HG03039 (cell line): ENCODE data around the gene CLDN5.

Experiments used
- ATAC-seq: cut with Tn5 transposase; IDR thresholded peaks from one replicate; pipeline ENCODE4 v1.9.1; 2021; ENCODE audit warnings: mild to moderate bottlenecking, moderate library complexity; ENCODE audit not compliant: unreplicated experiment

The CLDN5 gene

DNA sequence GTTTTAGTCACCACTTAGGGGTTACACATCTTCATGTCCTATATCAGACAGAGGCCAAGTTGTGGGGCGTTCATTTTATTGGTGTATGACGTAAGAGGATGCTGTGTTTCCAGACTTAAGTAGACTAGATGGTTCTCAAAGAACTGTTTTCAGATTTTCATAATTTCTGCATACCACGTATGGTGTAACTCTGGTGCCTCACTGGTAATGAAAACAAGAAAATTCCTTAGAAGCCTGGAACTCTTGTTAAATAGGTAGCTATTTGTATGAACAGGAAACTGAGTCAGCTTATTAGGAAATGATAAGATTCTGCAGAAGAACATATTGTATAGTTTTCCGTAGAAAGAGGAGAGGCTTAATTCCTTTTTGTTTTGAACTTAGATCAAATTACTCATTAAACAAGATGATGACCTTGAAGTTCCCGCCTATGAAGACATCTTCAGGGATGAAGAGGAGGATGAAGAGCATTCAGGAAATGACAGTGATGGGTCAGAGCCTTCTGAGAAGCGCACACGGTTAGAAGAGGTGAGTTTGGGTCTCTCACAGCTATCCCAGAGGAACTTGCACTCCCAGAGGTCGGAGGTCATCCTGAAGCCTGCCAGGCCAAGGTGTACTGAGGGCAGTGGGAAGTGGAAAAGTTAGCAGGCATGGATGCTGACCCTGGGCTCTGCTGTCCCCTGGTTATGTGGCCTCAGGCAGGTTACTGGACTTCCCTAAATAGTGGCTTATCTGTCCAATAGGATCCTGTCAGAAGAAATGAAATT is 40.5 kb downstream of the CLDN5 start:
- no peak for ATAC-seq

DNA sequence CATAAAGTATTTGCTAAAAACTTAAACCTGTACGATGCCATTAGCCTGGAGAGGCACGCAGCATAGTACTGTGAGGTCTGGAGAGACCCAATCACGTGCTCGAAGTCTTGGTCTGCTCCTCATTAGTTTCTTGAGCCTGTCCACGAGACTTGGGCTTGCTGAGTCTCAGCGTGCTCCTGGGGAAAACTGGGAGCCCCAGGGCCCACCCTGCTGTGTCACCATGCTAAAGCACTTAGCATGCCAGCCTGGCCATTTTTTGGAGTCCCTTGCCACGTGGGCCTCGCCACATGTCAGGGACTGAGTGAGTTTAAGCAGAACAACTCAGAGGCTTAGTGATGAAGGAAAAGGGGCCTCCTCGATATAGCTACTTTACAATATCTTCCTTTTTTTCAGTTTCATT is 41.9 kb downstream of the CLDN5 start:
- ATAC-seq, result no peak

DNA sequence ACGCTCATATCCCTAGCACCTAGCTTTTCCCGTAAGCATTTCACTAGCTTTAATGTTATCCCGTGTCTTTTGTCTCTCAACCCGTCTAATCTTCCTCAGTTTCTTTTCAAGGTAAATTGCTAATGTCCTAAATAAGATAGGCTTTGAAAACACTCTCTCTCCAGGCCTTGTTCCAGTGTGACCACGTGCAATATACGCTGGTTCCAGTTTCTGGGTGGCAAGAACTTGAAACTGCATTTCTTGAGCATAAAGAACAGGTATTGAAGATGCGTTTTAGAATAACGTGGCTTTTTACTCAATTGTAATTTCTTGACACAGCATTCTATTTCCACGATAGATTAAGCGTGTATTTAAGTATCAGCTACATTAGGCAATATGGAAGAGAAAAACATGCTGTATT is 43.4 kb downstream of the CLDN5 start:
- no peak for ATAC-seq

DNA sequence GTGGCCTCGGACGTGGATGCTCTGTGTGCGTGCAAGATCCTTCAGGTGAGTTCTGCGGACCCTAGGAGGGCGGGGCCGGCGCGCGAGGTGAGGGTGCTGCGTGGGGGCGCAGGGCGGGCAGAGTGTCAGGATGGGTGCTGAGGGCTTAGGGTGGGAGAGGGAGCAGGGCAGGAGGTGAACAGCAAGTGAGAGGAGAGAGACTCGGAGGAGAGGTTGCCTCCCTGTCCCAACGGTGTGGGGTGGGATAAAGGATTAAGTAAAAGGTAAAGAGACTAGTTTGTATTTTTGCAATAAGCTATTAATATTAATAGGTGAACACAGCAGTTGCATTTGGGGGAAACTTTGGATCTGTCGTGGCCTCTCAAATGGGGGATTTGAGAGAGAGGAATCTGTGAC is 44.0 kb downstream of the CLDN5 start:
- no peak for ATAC-seq

DNA sequence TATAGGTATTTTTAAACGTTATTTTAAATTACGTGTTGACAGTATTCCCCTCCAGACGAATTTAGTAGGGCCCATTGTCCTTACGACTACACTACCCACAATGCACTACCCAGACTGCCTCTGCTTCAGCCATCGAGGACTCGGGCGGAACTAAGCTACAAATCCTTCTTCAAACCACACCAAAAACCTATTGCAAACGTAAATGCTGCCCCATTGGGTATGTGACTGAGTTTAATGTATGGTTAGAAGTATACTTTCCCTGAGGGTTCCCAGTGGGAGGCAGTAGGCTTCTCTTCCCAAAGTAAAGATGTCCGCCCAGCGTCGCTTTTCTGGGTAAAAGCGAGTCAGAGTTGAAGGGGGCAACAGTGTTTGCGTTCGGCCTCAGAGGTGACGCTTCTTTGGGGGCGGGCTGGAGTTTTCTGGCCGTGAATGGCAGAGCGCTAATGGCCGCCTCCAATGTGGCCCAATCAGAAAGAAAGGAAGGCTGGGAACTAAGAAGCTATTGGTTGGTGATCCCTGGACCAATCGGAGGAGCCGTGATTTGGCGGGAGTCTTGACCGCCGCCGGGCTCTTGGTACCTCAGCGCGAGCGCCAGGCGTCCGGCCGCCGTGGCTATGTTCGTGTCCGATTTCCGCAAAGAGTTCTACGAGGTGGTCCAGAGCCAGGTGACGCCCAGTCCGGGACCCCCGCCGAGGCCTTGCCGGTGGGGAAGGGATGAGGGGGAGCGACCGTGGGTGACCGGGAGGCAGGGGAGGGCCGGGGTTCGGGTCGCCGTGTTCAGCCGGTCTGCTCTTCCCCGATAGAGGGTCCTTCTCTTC is 44.6 kb downstream of the CLDN5 start, which contains the start of gene CDC45:
Gene CDC45 (plus strand): TSS at position 566 of the 818 bp plus-strand sequence. CDS start 49 bp downstream, at position 615.
- peak; percentile 76 for ATAC-seq

DNA sequence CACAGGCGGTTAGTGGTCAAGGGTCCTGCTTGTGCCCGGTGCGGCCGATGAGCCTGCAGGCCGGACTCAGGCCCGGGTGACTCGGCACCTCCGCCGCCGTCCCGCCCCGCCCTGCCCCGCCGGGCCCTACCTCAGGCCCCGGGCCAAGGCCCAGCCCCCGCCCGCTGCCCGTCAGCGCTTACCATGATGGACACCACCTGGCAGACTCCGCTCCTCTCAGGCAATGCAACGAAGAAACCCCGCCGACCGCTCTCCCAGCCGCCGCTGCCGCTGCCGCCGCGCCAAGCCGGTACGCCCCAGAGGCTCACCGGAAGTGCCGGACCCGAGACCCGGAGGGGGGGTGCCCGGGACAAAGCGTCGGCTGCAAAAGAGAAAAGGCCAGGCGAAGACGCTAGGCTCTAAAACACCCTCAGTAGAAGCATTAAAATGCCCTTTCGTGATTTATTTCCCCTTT is 45.3 kb downstream of the CLDN5 start, which contains the start of gene UFD1:
Gene UFD1 (minus strand): TSS at position 293 of the 454 bp plus-strand sequence. CDS start 108 bp downstream, at position 185.
- peak; percentile 40 for ATAC-seq

DNA sequence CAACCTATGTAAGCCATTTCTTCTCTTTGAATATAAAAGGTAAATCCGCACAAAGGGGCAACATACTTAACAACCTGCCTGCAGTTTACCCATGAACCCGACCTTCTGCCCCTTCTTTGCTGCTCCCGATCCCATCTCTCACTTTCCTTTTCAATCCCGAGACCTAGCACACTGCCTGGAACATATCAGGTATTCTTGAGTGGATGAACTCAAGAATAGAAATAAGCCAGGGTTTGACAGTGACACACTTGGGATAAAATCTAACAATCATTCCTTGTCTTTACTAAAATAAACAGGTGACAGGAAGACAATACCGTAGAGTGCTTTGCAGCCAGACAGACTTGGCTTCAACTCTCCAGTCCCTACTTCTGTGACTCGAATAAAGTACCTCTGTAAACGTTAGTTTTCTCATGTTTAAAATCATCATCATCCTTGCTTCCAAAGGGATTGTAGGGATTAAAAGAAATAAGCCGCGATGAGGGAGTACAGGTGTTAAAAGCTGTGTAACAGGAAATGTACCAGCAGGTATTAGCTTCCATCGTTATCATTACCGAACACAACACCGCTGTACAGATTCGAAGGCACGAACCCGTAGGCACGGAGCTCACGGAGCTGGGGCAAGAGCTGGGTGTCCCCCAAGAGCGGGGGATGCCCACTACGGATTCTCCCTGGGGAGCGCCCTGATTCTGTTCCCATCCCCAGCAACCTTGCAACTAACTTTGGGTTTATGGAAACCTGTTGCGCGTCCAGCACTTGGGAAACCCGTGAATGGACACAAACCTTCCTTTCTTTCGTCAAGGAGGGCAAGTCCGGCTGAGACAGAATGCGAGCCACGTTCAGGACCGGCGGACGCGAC is 45.9 kb downstream of the CLDN5 start:
- ATAC-seq, result no peak

DNA sequence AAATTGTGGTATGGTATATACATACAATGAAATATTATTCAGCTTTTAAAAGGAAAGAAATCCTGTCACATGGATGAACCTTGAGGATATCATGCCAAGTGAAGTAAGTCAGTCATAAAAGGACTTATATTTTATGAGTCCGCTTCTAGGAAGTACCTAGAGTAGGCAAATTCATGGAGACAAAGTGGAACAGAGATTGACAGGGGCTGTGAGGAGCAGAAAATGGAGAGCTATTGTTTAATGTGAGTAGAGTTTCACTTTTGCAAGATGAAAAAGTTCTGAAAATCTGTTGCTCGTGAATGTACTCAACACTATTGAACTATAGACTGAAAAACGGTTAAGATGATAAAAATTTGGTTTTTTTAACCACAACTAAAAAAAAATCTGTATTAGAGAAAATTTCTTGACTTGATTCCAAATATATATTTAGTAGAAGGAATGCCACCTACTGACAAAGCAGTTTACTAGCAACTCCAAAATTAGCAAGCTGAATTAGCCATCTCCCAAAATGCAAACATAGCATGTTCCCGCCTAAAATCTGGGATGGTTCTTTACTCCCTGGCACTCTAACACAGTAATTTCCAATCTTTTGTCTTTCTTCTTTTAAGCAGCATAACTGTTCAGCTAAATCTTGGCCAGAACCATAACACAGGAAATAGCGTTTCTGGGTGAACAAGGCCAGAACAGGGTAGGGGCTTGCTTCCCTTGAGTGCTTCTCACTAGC is 46.7 kb downstream of the CLDN5 start:
- no peak for ATAC-seq

DNA sequence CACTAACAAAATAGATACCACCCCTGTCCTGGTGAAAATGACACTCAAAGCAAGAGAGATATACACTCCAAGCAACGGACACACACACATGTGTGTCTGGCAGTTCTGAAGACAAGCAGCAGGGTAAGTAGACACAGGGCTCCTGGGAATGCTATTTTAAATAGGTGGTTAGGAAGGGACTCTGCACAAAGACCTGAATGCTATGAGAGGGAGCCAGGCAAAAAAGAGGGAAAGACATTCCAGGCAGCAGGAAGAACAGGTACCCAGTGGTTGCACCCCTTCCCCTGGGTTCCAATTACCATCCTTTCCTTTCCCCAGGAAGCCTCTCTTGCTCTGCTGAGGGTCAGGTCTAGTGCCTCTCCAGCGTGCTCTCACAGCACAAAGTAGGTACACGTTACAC is 48.2 kb downstream of the CLDN5 start:
- ATAC-seq, result no peak

DNA sequence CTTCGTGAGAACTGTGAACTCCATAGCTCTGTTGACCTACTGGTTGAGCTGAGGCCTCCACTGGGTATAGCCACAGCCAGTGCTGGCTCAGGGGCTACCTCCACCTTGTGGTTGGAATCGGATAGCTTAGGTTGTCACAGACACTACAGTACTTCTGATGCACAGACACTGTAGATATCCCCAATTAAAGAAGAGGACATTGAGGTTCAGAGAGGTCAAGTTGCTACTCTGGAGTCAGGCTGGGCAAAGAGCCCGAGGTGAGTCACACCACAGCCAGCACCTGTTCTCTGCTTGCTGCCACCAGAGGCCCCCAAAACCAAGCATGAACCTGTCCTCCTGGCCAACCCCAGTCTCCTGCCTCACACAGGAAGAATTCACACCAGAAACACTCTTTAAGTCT is 50.6 kb downstream of the CLDN5 start:
- no peak for ATAC-seq
